ENCODE measurements around the gene FDPS. TPM values are rescaled to one million over a fixed set of nuclear protein-coding genes. Genes with fewer than 3 reads are reported as not detected.

The FDPS gene
- total and polyA plus RNA-seq, 5 experiments from 2014 or later, result 78.9 to 120 (median 97.2) TPM

DNA sequence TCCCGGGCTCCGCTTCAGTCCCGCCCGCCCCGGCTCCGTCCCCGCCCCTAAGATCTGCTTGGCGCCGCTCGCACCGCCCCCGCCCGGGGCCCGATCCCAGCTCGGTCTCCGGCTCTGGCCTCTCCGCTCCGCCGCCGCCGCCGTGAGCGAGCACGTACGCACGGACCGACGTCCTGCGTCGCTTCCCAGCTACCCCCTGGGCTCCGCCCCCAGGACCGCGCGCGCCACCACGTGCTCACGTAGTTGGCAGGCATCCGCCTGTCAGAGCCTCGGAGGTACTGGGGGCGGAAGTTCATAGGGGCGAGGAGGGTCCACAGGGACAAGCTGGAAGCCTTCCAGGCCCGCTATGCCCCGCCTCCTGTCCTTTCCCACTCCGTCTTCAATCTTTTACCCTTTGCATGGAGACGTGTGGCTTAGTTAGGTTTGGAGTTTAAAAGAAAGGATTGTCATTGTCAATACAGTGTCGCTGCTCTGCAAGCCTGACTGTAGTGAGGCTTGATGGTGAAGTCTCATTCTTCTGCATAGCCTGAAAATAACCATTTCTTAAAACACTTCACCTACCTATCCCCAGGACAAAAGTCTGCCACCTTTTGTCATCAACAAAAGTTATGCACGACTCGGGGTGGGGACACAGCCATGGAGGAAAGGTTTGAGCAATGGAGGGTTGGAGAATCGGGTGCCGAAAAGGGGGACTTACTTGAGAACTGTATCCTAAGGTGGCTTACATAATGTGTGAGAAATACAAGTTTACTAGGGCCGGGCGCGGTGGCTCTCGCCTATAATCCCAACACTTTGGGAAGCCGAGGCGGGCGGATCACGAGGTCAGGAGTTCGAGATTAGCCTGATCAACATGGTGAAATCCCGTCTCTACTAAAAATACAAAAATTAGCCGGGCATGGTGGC, 35.1 kb upstream of the FDPS start, which contains the start of gene CLK2:
Gene CLK2 (minus strand): TSS at position 162 of the 903 bp plus-strand sequence. CDS start 2,527 bp downstream, outside the sequence.
- Mint-ChIP-seq H3K4me1 (peaks cover 16 to 58% (median 50%) of the 10 kb centered on the region in 4 donors), H3K9me3 (no peaks in the 10 kb centered on the region), H3K27ac (peak within 1 kb of the TSS; percentile 92 to 99 (median 95)), H3K27me3 (no peaks in the 10 kb centered on the region), H3K4me3 (peak within 1 kb of the TSS; percentile 90 to 99 (median 94)), H3K36me3 (peaks cover 0 to 30% (median 0%) of the 10 kb centered on the region in 3 donors)
- POLR2A ChIA-PET, result interaction anchor here (0.5 to 5.9 kb wide), 19 partner anchors 10 to 1285 kb away, joined by 3 to 39 read pairs (median 4); partner anchors contain the start of genes ENTREP3, FDPS, MSTO1 and MTX1
- peak; percentile 79 to 88 for ATAC-seq
- DNase-seq, result peak; percentile 86 to 96 (median 92)

DNA sequence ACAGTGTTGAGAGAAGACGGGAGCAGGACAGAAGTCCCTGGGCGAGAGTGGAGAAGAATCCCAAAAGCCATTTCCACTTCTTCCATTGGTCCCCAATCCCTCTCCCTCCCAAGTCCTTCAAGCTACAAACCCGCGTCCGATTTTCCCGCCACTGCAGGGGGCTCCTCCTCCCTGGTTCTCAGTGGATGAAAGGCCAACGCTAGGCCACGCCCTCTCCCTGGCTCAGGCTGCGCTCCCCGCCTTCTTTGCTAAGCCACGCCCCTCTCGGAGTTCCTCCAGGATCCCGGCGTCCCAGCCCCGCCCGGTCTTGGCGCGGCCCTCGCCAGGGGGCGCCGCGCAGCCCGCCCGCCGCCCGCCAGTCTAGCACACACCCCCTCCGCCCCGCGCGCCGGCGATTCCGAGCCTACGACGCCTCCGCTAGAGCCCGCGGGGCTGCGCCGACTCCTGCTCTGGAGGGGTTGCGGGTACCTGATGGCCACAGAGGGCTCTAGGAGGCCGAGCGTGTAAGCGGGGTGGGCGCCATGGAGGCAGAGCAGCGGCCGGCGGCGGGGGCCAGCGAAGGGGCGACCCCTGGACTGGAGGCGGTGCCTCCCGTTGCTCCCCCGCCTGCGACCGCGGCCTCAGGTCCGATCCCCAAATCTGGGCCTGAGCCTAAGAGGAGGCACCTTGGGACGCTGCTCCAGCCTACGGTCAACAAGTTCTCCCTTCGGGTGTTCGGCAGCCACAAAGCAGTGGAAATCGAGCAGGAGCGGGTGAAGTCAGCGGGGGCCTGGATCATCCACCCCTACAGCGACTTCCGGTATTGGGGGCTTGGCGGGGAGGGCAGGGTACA, 31.4 kb upstream of the FDPS start, which contains the start of gene HCN3:
Gene HCN3 (plus strand): TSS at position 394 of the 832 bp plus-strand sequence. CDS start 128 bp downstream, at position 522.
- peak within 1 kb of the TSS; percentile 68 to 84 (median 78) for H3K4me3 Mint-ChIP-seq
- H3K4me1 Mint-ChIP-seq, result peaks cover 16 to 42% (median 36%) of the 10 kb centered on the region in 4 donors
- DNase-seq (peak; percentile 68 to 94 (median 82)), ATAC-seq (peak; percentile 34 to 62)
- peak within 1 kb of the TSS in 8 of 10 donors; percentile 23 to 88 (median 67) for H3K27ac Mint-ChIP-seq
- POLR2A ChIA-PET, result interaction anchor here (1.2 to 5.9 kb wide), 3 partner anchors 22 to 46 kb away, joined by 4 to 30 read pairs (median 4); partner anchors contain the start of gene ENTREP3
- no peaks in the 10 kb centered on the region for H3K36me3 Mint-ChIP-seq
- H3K9me3 Mint-ChIP-seq, result no peaks in the 10 kb centered on the region
- H3K27me3 Mint-ChIP-seq, result no peaks in the 10 kb centered on the region

GRCh38 chr1:155277902-155278688, 30.6 kb upstream of the FDPS start:
- POLR2A ChIA-PET, result interaction anchor here (0.8 to 1.3 kb wide), 3 partner anchors 34 to 46 kb away, joined by 3 to 4 read pairs (median 3); no protein-coding TSS in a partner anchor

DNA sequence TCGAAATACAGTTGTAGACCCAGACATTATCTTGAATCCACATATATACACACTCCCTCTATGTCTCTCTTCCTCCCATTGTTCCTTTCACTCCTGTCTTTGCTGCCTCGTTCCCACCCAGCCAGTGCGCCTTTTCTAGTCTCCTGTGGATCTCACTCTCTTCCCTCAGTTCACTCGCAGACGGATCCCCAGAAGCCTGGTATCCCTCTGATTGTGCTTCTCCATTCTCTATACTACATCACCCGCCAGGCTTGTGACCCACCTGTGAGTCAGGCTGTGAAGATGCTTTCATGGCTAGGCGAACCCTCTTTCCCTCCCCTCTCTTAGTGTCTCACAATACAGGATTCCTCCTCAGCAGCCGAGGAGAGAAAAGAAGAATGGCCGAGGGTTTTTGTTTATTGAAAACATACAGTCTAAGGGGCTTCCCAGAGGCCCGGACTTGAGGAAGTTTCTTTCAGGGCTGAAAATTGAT, 29.9 kb upstream of the FDPS start:
- no peak for ATAC-seq
- Mint-ChIP-seq H3K27me3 (no peaks in the 10 kb centered on the region), H3K4me3 (peak overlapping the region in 9 of 10 donors; percentile 24 to 83 (median 75)), H3K36me3 (no peaks in the 10 kb centered on the region), H3K27ac (peak overlapping the region in 8 of 10 donors; percentile 5 to 88 (median 46)), H3K4me1 (peaks cover 10 to 28% (median 24%) of the 10 kb centered on the region in 4 donors), H3K9me3 (no peaks in the 10 kb centered on the region)
- POLR2A ChIA-PET, result interaction anchor here (0.8 to 1.3 kb wide), 3 partner anchors 33 to 45 kb away, joined by 3 to 4 read pairs (median 3); no protein-coding TSS in a partner anchor
- DNase-seq, result no peak

More at GRCh38 chr1:155277902-155278688, 30.6 kb upstream of the FDPS start:
- H3K27me3 Mint-ChIP-seq, result no peaks in the 10 kb centered on the region
- H3K9me3 Mint-ChIP-seq, result no peaks in the 10 kb centered on the region
- H3K4me3 Mint-ChIP-seq, result peak overlapping the region; percentile 60 to 83 (median 74)
- H3K27ac Mint-ChIP-seq, result peak overlapping the region in 8 of 10 donors; percentile 5 to 88 (median 46)
- DNase-seq (peak; percentile 61 to 89 (median 78)), ATAC-seq (peak; percentile 40 to 69)
- H3K36me3 Mint-ChIP-seq, result no peaks in the 10 kb centered on the region
- H3K4me1 Mint-ChIP-seq, result peaks cover 12 to 34% (median 29%) of the 10 kb centered on the region in 4 donors

GRCh38 chr1:155279268-155279667, 29.4 kb upstream of the FDPS start:
- Mint-ChIP-seq H3K27ac (peak overlapping the region in 2 of 10 donors; percentile 42 to 46), H3K36me3 (no peaks in the 10 kb centered on the region), H3K4me3 (peak overlapping the region in 2 of 10 donors; percentile 14 to 51), H3K9me3 (no peaks in the 10 kb centered on the region), H3K27me3 (no peaks in the 10 kb centered on the region), H3K4me1 (peaks cover 10 to 27% (median 22%) of the 10 kb centered on the region in 4 donors)
- ATAC-seq (no peak), DNase-seq (no peak)
- POLR2A ChIA-PET, result no interaction called here

- Mint-ChIP-seq H3K4me1 (peaks cover 2 to 9% (median 7%) of the 10 kb centered on the region in 4 donors), H3K36me3 (no peaks in the 10 kb centered on the region), H3K27ac (peak overlapping the region in 1 of 10 donors; percentile 20), H3K27me3 (no peaks in the 10 kb centered on the region), H3K4me3 (no peak overlapping the region), H3K9me3 (no peaks in the 10 kb centered on the region)
- DNase-seq (no peak), ATAC-seq (no peak)
- POLR2A ChIA-PET, result no interaction called here
Measured at GRCh38 chr1:155282488-155283091, 26.1 kb upstream of the FDPS start.

DNA sequence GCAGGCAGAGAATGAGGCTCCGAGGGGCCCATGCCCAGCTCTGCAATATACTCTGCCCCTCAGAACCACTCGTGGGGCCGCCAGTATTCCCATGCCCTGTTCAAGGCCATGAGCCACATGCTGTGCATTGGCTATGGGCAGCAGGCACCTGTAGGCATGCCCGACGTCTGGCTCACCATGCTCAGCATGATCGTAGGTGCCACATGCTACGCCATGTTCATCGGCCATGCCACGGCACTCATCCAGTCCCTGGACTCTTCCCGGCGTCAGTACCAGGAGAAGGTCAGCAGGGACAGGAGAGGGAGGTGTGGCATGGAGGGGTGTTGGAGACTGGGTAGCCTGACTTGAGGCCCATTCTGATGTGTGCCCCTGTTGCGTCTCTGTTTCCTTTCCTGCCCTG, 24.2 kb upstream of the FDPS start:
- ATAC-seq (no peak), DNase-seq (no peak)
- Mint-ChIP-seq H3K4me3 (no peak overlapping the region), H3K27ac (no peak overlapping the region), H3K27me3 (no peaks in the 10 kb centered on the region), H3K36me3 (no peaks in the 10 kb centered on the region), H3K4me1 (no peaks in the 10 kb centered on the region), H3K9me3 (no peaks in the 10 kb centered on the region)
- POLR2A ChIA-PET, result no interaction called here

DNA sequence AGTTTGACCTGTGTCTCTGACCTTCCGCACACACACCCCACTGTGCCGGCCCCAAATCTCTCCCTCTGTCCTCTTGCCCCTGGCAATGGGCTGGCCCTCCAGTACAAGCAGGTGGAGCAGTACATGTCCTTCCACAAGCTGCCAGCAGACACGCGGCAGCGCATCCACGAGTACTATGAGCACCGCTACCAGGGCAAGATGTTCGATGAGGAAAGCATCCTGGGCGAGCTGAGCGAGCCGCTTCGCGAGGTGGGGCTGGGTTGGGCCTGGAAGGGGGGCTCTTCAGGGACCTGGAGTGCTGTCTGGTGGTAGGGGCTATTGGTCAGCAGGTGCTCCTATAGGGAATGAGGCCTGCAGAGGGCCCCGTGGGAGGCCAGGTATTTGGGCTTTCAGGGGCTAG, 23.6 kb upstream of the FDPS start:
- no peak overlapping the region for H3K27ac Mint-ChIP-seq
- ATAC-seq (no peak), DNase-seq (no peak)
- no peaks in the 10 kb centered on the region for H3K4me1 Mint-ChIP-seq
- no peaks in the 10 kb centered on the region for H3K36me3 Mint-ChIP-seq
- no peaks in the 10 kb centered on the region for H3K9me3 Mint-ChIP-seq
- peaks cover 0 to 2% (median 0%) of the 10 kb centered on the region in 5 donors for H3K27me3 Mint-ChIP-seq
- POLR2A ChIA-PET, result no interaction called here
- H3K4me3 Mint-ChIP-seq, result no peak overlapping the region

GRCh38 chr1:155285631-155286044, 23.0 kb upstream of the FDPS start:
- Mint-ChIP-seq H3K4me1 (no peaks in the 10 kb centered on the region), H3K27me3 (peaks cover 0 to 4% (median 0%) of the 10 kb centered on the region in 5 donors), H3K36me3 (no peaks in the 10 kb centered on the region), H3K9me3 (no peaks in the 10 kb centered on the region), H3K4me3 (no peak overlapping the region), H3K27ac (no peak overlapping the region)
- DNase-seq (no peak), ATAC-seq (no peak)
- POLR2A ChIA-PET, result interaction anchor here (0.5 kb wide), 1 partner anchor 49 kb away, joined by 3 read pairs; no protein-coding TSS in a partner anchor

- Mint-ChIP-seq H3K4me3 (no peak overlapping the region), H3K27me3 (peaks cover 0 to 5% (median 3%) of the 10 kb centered on the region in 5 donors), H3K4me1 (no peaks in the 10 kb centered on the region), H3K36me3 (no peaks in the 10 kb centered on the region), H3K27ac (no peak overlapping the region), H3K9me3 (no peaks in the 10 kb centered on the region)
- DNase-seq (no peak), ATAC-seq (no peak)
- POLR2A ChIA-PET, result no interaction called here
Measured at GRCh38 chr1:155286544-155286943, 22.1 kb upstream of the FDPS start.

GRCh38 chr1:155287987-155288543, 20.6 kb upstream of the FDPS start:
- DNase-seq (no peak), ATAC-seq (no peak)
- H3K9me3 Mint-ChIP-seq, result no peaks in the 10 kb centered on the region
- H3K36me3 Mint-ChIP-seq, result no peaks in the 10 kb centered on the region
- H3K4me3 Mint-ChIP-seq, result no peak overlapping the region
- H3K27ac Mint-ChIP-seq, result no peak overlapping the region
- H3K27me3 Mint-ChIP-seq, result peaks cover 0 to 7% (median 5%) of the 10 kb centered on the region in 5 donors
- H3K4me1 Mint-ChIP-seq, result no peaks in the 10 kb centered on the region
- POLR2A ChIA-PET, result no interaction called here
